Measurements from ENCODE around the gene ZNF777. TPM values are rescaled to one million over a fixed set of nuclear protein-coding genes. Genes with fewer than 3 reads are reported as not detected.

Gene ZNF777
- total RNA-seq, 2 donors from 2014 or later = 9.7 to 11.1 TPM

- TF ChIP-seq CTCF (conservative IDR thresholded peaks at IDR 0.05) = no peak
- peaks cover 48% of the 10 kb centered on the region for H3K36me3 ChIP-seq (ENCODE audit: control insufficient read depth, insufficient read depth, low read length)
- peaks cover 4% of the 10 kb centered on the region for H3K27me3 ChIP-seq (ENCODE audit: control insufficient read depth, insufficient read depth, low read length, poor library complexity, severe bottlenecking)
- no peak overlapping the region for H3K4me3 ChIP-seq (ENCODE audit: low read length)
- no peak overlapping the region for H3K27ac ChIP-seq (ENCODE audit: low read depth, low read length)
- Mint-ChIP-seq H3K27me3 (ENCODE audit: insufficient read depth) (no peaks in the 10 kb centered on the region), H3K27ac (no peak overlapping the region), H3K4me1 (peaks cover 18% of the 10 kb centered on the region), H3K9me3 (no peaks in the 10 kb centered on the region), H3K4me3 (no peak overlapping the region), H3K36me3 (ENCODE audit: low read depth) (peaks cover 60% of the 10 kb centered on the region)
- H3K9me3 ChIP-seq (ENCODE audit: control insufficient read depth, low read length) = no peaks in the 10 kb centered on the region
- no peaks in the 10 kb centered on the region for H3K4me1 ChIP-seq (ENCODE audit: control insufficient read depth, insufficient read depth, low read length)
- 93 to 97% methylated on average over 6 to 9 of the region's 9 CpGs for WGBS, 2 experiments (ENCODE audit: insufficient coverage in 1 of 2, insufficient read length in 1 of 2)
- H3K9ac ChIP-seq (ENCODE audit: extremely low read depth, low read length, poor library complexity, severe bottlenecking) = no peak overlapping the region
- DNase-seq = no peak
These were observed 32.5 kb upstream of the ZNF777 start for GRCh38 chr7:149493366-149493765.

- Histone ChIP-seq H3K9me3 (ENCODE audit: control insufficient read depth, low read length) (peaks cover 4% of the 10 kb centered on the region), H3K4me3 (ENCODE audit: low read length) (no peak overlapping the region), H3K36me3 (ENCODE audit: control insufficient read depth, insufficient read depth, low read length) (peaks cover 78% of the 10 kb centered on the region), H3K27me3 (ENCODE audit: control insufficient read depth, insufficient read depth, low read length, poor library complexity, severe bottlenecking) (no peaks in the 10 kb centered on the region), H3K4me1 (ENCODE audit: control insufficient read depth, insufficient read depth, low read length) (no peaks in the 10 kb centered on the region), H3K27ac (ENCODE audit: low read depth, low read length) (no peak overlapping the region), H3K9ac (ENCODE audit: extremely low read depth, low read length, poor library complexity, severe bottlenecking) (no peak overlapping the region)
- TF ChIP-seq CTCF (conservative IDR thresholded peaks at IDR 0.05) = no peak
- no peak for DNase-seq
- WGBS, 2 experiments (ENCODE audit: insufficient coverage in 1 of 2, insufficient read length in 1 of 2) = 94 to 98% methylated on average over 14 to 15 of the region's 15 CpGs
- Mint-ChIP-seq H3K4me1 (peaks cover 3% of the 10 kb centered on the region), H3K27me3 (ENCODE audit: insufficient read depth) (no peaks in the 10 kb centered on the region), H3K27ac (no peak overlapping the region), H3K9me3 (no peaks in the 10 kb centered on the region), H3K4me3 (no peak overlapping the region), H3K36me3 (ENCODE audit: low read depth) (peaks cover 83% of the 10 kb centered on the region)
These were observed 29.4 kb upstream of the ZNF777 start for GRCh38 chr7:149490083-149490760.

- peaks cover 83% of the 10 kb centered on the region for H3K36me3 Mint-ChIP-seq (ENCODE audit: low read depth)
- Histone ChIP-seq H3K36me3 (ENCODE audit: control insufficient read depth, insufficient read depth, low read length) (peaks cover 84% of the 10 kb centered on the region), H3K9ac (ENCODE audit: extremely low read depth, low read length, poor library complexity, severe bottlenecking) (no peak overlapping the region), H3K9me3 (ENCODE audit: control insufficient read depth, low read length) (peaks cover 4% of the 10 kb centered on the region), H3K4me1 (ENCODE audit: control insufficient read depth, insufficient read depth, low read length) (no peaks in the 10 kb centered on the region), H3K27ac (ENCODE audit: low read depth, low read length) (no peak overlapping the region), H3K27me3 (ENCODE audit: control insufficient read depth, insufficient read depth, low read length, poor library complexity, severe bottlenecking) (no peaks in the 10 kb centered on the region), H3K4me3 (ENCODE audit: low read length) (no peak overlapping the region)
- DNase-seq = peak; percentile 78
- no peak overlapping the region for H3K27ac Mint-ChIP-seq
- no peaks in the 10 kb centered on the region for H3K27me3 Mint-ChIP-seq (ENCODE audit: insufficient read depth)
- no peaks in the 10 kb centered on the region for H3K4me1 Mint-ChIP-seq
- H3K9me3 Mint-ChIP-seq = no peaks in the 10 kb centered on the region
- 93 to 95% methylated on average over 10 to 15 of the region's 15 CpGs for WGBS, 2 experiments (ENCODE audit: insufficient coverage in 1 of 2, insufficient read length in 1 of 2)
- TF ChIP-seq CTCF (conservative IDR thresholded peaks at IDR 0.05) = peak; percentile 69
- no peak overlapping the region for H3K4me3 Mint-ChIP-seq
These were observed 28.6 kb upstream of the ZNF777 start for GRCh38 chr7:149489391-149490024.
